Body of pancreas (tissue), 4 donors: ENCODE data around the gene FEM1B. TPM values are rescaled to one million over a fixed set of nuclear protein-coding genes. Genes with fewer than 3 reads are reported as not detected.

Source experiments
- ATAC-seq: fragments of 150-250 bp; one replicate; pipeline ENCODE4 v1.9.1; 2016
- DNase-seq, 4 donors: peaks; one replicate each; pipeline ENCODE4 v3.0.0-alpha.2; 2019
- H3K27ac ChIP-seq, 4 donors: fragments of 200-600 bp; sonication (generic); 1 replicate in 3 of 4; 2 replicates in 1 of 4; pipeline versions ENCODE4 v1.5.1 to v1.6.1; 2016 to 2019; ENCODE audit warnings: mild to moderate bottlenecking in 1 of 4, mixed read lengths in 1 of 4, moderate library complexity in 1 of 4
- H3K27me3 ChIP-seq, 2 donors: fragments of 200-600 bp; sonication (generic); one replicate each; pipeline ENCODE4 v1.6.0; 2016; ENCODE audit warnings: mild to moderate bottlenecking in 1 of 2
- H3K36me3 ChIP-seq, 2 donors: fragments of 200-600 bp; sonication (generic); replicated peaks in 1 of 2; 2 replicates each; pipeline ENCODE4 v1.5.1; 2016; ENCODE audit warnings: low read depth in 2 of 2; ENCODE audit not compliant: insufficient read depth in 1 of 2
- H3K4me1 ChIP-seq: fragments of 200-600 bp; sonication (generic); one replicate; pipeline ENCODE4 v1.6.0; 2016
- H3K4me3 ChIP-seq, 2 donors: fragments of 200-600 bp; sonication (generic); 1 replicate in 1 of 2; 2 replicates in 1 of 2; pipeline ENCODE4 v1.5.1; 2016 to 2019
- H3K9me3 ChIP-seq, 3 donors: fragments of 200-600 bp; sonication (generic); 1 replicate in 2 of 3; 2 replicates in 1 of 3; pipeline ENCODE4 v1.5.1; 2016
- POLR2A ChIP-seq, 3 donors: fragments of 450-650 bp; IDR thresholded peaks; one replicate each; pipeline ENCODE4 v1.6.1; 2016; ENCODE audit warnings: antibody characterized with exemption in 3 of 3, mild to moderate bottlenecking in 2 of 3
- WGBS, 2 donors: methylation state at CpG; one replicate each; pipeline ENCODE4 v1.1.5; 2017; 5-methylcytosine and 5-hydroxymethylcytosine counted together
- intact Hi-C: fragments of 100-400 bp; cut with DNase I; formaldehyde crosslinking; loops from one replicate; pipeline ENCODE4 v1.15.1; 2023
- total RNA-seq, 2 donors: library from RNA; depleted of rRNA; stranded (reverse); fragments of >200 nt; gene quantifications; one replicate each; pipeline ENCODE4 v1.1.0, GENCODE V29; 2016
- TF ChIP-seq, protein P1 (sequence below), 7 experiments: fragments of 450-650 bp in 4 of 7; fragments of 200-600 bp in 3 of 7; sonication (generic) in 3 of 7; IDR thresholded peaks; one replicate each; pipeline ENCODE4 v1.5.1; 2016 to 2019; ENCODE audit warnings: antibody characterized with exemption in 7 of 7

The FEM1B gene
- total RNA-seq, 2 donors from 2014 or later = 10.5 to 19.7 TPM

DNA sequence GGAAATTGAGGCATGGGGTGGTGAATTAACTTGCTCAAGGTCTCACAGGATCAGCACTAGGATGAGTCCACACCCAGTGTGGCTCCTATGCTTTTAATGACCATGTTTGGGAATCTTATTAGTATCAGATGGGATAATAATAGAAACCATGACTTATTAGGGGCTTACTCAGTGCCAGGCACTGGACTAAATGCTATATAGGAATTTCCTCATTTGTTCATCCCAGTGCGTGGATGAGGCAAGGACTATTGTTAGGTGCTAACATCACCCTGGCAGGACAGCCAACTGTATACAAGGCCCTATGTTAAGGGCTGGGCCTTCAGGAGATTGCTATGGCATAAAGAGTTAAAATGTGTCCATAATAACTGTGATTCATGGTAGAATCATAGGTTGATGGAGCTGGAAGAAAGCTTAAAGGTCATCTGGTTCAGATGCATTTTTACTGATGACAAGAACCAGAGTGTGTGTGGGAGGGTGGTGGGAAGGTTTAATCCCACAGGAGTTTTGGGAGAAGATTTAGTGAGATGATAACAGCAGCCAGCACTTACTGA is 4.7 kb upstream of the FEM1B start:
- peak overlapping the region in 2 of 4 donors; percentile 72 to 75 for H3K27ac ChIP-seq
- no peak for TF ChIP-seq POLR2A (IDR thresholded peaks at IDR 0.05)
- TF ChIP-seq, protein P1, sequence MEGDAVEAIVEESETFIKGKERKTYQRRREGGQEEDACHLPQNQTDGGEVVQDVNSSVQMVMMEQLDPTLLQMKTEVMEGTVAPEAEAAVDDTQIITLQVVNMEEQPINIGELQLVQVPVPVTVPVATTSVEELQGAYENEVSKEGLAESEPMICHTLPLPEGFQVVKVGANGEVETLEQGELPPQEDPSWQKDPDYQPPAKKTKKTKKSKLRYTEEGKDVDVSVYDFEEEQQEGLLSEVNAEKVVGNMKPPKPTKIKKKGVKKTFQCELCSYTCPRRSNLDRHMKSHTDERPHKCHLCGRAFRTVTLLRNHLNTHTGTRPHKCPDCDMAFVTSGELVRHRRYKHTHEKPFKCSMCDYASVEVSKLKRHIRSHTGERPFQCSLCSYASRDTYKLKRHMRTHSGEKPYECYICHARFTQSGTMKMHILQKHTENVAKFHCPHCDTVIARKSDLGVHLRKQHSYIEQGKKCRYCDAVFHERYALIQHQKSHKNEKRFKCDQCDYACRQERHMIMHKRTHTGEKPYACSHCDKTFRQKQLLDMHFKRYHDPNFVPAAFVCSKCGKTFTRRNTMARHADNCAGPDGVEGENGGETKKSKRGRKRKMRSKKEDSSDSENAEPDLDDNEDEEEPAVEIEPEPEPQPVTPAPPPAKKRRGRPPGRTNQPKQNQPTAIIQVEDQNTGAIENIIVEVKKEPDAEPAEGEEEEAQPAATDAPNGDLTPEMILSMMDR (IDR thresholded peaks at IDR 0.05) = no peak
- peaks cover 10% of the 10 kb centered on the region for H3K4me1 ChIP-seq
- H3K36me3 ChIP-seq = no peaks in the 10 kb centered on the region
- DNase-seq (no peak), ATAC-seq (no peak)
- H3K4me3 ChIP-seq = no peak overlapping the region
- intact Hi-C loops = no loop called here
- WGBS, 2 donors = 50% methylated on average over 1 of the region's 1 CpG
- H3K9me3 ChIP-seq = no peaks in the 10 kb centered on the region
- no peaks in the 10 kb centered on the region for H3K27me3 ChIP-seq

DNA sequence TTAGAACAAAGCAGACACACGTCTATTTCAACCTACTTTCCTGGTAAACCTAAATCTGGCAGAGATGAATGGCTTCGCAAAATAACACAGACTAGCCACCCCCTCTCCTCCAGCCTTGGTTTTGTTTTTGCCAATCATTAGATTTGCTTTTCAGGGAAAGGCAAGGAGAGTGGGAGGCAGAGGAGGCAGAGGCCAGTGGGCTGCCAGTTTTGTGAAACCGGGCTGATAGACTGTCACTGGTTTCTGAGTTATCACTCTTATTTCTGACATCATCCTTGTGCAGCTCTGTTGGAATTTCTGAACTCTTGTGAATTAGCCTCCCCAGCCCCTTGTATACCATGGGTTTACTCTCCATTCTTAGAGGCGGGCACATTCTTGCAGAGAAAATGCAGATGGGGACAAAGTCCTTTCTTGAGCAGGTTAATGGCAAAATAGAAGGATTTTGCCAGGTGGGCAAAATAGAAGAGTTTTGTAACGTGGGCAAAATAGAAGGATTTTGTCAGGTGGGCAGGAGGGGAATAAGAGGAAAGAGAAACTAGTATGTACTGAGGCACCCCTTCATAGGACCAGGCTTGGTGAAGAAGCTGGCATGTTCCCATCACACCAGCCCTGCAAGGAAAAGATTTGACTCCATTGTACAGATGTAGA is 3.2 kb upstream of the FEM1B start:
- Histone ChIP-seq H3K4me3 (no peak overlapping the region), H3K9me3 (no peaks in the 10 kb centered on the region), H3K27me3 (no peaks in the 10 kb centered on the region), H3K27ac (no peak overlapping the region), H3K36me3 (no peaks in the 10 kb centered on the region), H3K4me1 (peaks cover 17% of the 10 kb centered on the region)
- intact Hi-C loops = no loop called here
- ATAC-seq (no peak), DNase-seq (no peak)
- TF ChIP-seq POLR2A (IDR thresholded peaks at IDR 0.05) = no peak
- TF ChIP-seq, protein P1 (IDR thresholded peaks at IDR 0.05) = no peak
- WGBS, 2 donors = 46 to 65% methylated on average over 5 of the region's 5 CpGs

DNA sequence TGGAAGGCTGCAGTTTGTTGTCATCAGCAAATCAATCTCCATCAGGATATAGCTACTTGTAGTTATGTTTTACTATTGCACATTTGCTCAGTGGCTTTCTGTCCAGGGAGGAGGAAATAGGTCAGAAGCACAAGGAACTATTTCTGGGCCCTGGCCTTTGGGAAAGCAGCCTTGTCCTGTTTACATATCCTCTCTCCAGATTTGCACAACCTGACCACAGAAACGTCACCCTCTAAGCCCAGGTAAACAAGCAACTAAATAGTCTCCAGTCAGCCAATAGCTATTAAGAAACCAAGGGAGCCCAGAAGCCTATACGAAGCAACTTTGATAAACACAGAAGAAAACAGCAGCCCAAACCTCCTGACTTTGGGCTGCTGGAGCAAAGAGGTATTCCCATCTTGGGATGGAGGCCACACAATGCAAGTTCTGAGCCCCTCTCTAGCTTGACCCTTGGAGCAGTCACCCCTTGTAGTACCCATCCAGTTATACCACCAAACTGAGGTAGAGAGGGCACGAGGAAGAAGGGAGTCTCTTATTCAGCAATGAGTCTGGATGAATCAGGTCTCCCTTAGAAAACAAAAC is 2.3 kb upstream of the FEM1B start:
- Histone ChIP-seq H3K27ac (peak overlapping the region in 2 of 4 donors; percentile 1 to 6), H3K36me3 (no peaks in the 10 kb centered on the region), H3K9me3 (no peaks in the 10 kb centered on the region), H3K27me3 (no peaks in the 10 kb centered on the region), H3K4me1 (peaks cover 26% of the 10 kb centered on the region), H3K4me3 (no peak overlapping the region)
- 41 to 42% methylated on average over 3 of the region's 3 CpGs for WGBS, 2 donors
- intact Hi-C loops = no loop called here
- no peak for ATAC-seq
- TF ChIP-seq POLR2A (IDR thresholded peaks at IDR 0.05) = no peak
- DNase-seq = peak in 1 of 4 donors; percentile 18

DNA sequence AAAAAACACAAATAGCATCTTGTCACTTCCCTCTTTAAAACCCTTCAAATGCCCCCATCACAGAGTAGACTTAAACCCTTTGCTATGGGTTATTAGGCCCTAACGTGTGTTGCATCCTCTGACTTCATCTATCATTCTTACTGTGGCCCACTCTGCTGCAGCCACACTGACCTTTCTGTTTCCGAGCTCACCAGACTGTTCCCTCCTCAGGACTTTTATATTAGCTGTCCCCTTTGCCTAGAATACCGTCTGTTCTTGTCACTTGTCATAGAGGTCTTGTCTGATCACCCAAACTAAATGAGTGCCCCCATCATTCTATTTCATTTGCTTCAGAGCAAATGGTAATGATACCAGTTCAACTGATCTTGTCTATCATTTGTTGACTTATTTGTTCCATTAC is 877 bp upstream of the FEM1B start:
- H3K27me3 ChIP-seq = no peaks in the 10 kb centered on the region
- H3K27ac ChIP-seq = peak overlapping the region; percentile 79 to 98 (median 92)
- ATAC-seq (no peak), DNase-seq (no peak)
- H3K9me3 ChIP-seq = no peaks in the 10 kb centered on the region
- WGBS, 2 donors = 40 to 50% methylated on average over 3 of the region's 3 CpGs
- TF ChIP-seq POLR2A (IDR thresholded peaks at IDR 0.05) = no peak
- TF ChIP-seq, protein P1 (IDR thresholded peaks at IDR 0.05) = no peak
- no peak overlapping the region for H3K4me3 ChIP-seq
- peaks cover 41% of the 10 kb centered on the region for H3K4me1 ChIP-seq
- intact Hi-C loops = no loop called here
- no peaks in the 10 kb centered on the region for H3K36me3 ChIP-seq

DNA sequence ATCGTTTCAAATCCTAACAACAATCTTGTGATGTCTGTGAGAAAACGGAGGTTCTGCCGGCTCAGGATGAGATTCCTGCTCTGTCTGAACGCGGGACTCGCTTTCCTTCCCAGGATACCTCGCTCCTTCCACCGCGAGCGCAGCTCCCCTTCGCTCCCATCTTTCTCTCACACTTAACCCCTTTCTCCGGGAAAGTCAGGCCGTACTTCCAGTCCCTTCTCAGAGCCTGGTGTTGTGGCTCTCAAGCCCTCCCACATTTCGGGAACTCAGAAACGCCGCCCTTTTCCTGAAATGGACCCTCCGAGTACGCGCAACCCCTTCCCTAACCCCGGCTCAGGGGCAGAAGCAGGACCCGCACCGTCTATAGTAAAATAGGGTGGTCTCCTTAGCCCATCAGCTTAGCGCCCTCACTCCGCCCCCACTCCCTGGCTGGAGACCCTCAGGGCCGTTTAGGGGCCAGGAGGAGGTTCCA is 378 bp upstream of the FEM1B start:
- DNase-seq = peak in 3 of 4 donors; percentile 26 to 39 (median 31)
- H3K27me3 ChIP-seq = no peaks in the 10 kb centered on the region
- peak; percentile 18 for ATAC-seq
- peak overlapping the region; percentile 79 to 88 for H3K4me3 ChIP-seq
- no peaks in the 10 kb centered on the region for H3K36me3 ChIP-seq
- no peaks in the 10 kb centered on the region for H3K9me3 ChIP-seq
- 0% methylated on average over 23 to 25 of the region's 25 CpGs for WGBS, 2 donors
- H3K4me1 ChIP-seq = peaks cover 43% of the 10 kb centered on the region
- intact Hi-C loops = no loop called here
- peak overlapping the region; percentile 79 to 98 (median 92) for H3K27ac ChIP-seq
- TF ChIP-seq, protein P1 (IDR thresholded peaks at IDR 0.05) = no peak
- no peak for TF ChIP-seq POLR2A (IDR thresholded peaks at IDR 0.05)
